Hematopoietic multipotent progenitor cell treated with erythropoietin and hydrocortisone succinate and interleukin-3 and kit ligand, for 15 days (in vitro differentiated cells): ENCODE results near the gene CREB3L2.

Experiments used
- DNase-seq: peaks from one replicate; pipeline ENCODE4 v3.0.0-alpha.2; 2015; ENCODE audit warnings: low spot score

CREB3L2 gene

DNA sequence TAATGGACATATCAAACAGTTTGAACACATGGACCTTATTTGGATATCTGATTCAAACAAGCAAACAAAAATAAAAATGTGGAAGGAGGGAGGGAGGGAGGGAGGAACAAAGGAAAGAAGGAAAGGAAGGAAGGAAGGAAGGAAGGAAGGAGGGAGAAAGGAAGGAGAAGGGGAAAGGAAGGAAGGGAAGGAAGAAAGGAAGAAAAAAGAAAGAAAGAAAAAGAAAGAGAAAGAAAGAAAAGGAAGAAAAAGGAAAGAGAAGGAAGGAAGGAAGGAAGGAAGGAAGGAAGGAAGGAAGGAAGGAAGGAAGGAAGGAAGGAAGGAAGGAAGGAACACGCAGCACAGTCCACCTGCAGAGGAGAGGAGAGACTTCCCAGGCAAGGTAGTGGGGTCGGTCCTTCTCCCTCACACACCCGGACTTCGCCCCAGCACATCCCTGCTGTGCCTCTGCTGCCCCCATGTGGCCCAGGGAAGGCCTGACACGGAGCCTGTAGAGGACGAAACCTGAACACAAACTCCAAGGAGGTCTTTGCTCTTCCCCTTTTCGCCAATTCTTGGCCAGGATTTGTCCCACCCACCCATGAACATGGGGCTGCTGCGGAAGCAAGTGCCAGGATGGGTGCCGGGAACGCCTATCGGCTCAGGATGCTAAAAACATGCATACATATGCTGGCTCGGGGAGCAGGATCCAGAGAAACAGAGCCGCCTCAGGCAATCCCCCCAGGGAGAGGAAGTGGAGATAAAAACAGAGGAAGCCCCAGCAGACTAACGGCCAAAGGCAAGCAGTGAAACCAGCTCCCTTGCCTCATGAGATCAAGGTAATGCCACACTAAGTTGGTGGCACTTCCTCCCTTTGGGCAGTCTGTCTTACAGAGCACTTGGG lies 102.8 kb downstream of the CREB3L2 start:
- peak; percentile 74 for DNase-seq

- DNase-seq = no peak
Measured at GRCh38 chr7:137895301-137896221, 106.3 kb downstream of the CREB3L2 start.

DNA sequence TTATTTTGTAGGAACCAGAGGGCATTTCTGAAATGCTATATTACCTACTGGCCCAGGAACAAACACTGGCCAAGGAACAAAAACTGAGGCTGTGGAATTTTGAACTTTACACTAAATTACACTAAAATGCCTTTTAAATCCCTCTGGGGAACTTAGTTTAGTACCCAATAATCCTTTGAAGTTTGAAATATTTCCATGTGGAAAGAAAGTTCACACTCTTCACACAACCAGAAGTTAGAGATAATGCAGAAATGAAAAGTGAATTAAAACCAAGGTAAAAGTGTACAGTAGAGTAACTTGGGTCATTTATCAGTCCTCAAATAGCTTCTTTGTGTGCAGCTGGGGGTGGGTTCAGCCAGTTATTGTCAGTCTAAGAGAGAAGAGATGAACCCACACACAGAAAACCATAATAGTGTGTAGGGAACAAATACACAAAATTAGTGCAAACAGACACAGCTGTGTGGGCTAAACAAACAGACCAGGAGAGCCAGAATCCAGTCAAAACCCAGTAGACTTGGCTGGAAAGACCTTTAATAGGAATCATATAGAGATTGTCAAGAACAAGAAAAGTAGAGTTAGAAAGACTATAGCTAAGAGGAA lies 108.6 kb downstream of the CREB3L2 start:
- no peak for DNase-seq

- no peak for DNase-seq
Measured at GRCh38 chr7:137891016-137891655, 110.8 kb downstream of the CREB3L2 start.

DNA sequence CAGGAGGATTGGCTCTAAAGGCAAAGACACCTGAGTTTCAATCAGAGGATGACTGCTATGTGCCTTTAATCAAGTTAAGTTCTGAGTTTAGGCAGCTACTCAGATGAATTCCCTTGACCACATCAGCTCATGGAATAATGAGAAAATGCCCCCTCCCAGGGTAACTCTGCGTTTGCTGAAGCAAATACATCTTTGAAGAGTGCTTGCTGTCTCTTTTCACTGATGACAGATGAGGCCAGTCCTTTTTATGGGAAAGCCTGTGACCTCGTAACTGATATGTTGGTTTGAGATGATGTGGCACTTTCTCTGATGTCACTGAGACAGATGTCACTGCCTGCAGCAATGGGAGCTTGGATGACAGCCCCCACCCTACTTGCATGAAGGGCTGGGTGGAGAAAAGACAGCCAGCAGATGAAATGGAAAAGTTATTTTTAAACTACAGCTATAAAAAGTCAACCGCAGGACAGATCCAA lies 111.4 kb downstream of the CREB3L2 start:
- no peak for DNase-seq

- no peak for DNase-seq
Measured at GRCh38 chr7:137888241-137888640, 113.6 kb downstream of the CREB3L2 start.

DNA sequence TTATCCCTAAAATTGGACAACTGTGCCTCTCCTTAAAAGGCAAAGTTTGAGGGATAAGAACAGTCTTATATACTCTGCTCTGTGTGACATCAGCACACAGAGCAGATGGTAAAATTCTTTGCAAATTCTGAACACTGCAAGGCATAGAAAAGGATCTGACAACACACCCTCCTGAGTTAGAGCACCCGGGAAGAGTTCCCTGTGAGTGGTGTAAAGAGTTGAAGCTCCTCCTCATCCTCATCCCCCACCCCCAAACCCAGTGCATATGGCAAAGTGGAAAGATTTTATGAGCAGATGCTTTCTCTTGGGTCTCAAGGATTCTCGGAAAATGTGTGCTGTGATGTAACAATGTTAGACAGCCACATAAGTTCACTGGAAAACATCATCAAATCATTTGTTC lies 115.1 kb downstream of the CREB3L2 start:
- no peak for DNase-seq

DNA sequence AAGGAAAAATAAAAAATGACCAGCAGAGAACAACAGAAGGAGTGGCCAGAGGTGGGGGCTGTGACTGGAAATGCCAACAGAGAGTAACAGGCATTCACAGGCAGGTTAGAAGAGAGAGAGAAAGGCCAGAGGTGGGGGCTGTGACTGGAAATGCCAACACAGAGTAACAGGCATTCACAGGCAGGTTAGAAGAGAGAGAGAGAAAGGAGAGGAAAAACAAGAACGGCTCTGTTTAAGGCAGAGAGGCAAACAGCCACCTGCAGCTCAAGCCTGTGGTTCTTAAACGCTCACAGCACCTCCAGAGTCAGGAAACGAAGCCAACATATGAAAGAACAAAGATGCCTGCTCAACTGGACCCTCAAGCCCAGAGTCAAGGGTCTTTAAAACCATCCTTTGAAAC lies 115.6 kb downstream of the CREB3L2 start:
- DNase-seq = no peak

DNA sequence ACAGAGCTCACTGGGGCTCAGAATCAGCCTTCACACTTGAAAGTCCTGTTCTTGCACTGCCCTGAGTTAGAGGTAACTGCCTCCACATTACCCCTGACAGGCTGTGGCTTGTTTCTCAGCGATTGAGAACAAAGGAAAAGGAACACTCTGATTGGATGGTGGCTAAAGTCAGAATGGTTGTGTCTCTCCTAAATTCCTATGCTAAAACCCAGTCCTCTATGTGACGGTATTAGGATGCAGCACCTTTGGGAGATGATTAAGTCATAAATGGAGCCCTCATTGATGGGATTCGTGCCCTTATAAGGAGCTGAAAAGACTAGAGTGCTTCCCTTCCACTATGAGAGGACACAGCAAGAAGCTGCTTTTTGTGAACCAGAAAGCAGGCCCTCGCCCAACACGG lies 116.2 kb downstream of the CREB3L2 start:
- no peak for DNase-seq

- DNase-seq = no peak
Measured at GRCh38 chr7:137882806-137883205, 119.1 kb downstream of the CREB3L2 start.

DNA sequence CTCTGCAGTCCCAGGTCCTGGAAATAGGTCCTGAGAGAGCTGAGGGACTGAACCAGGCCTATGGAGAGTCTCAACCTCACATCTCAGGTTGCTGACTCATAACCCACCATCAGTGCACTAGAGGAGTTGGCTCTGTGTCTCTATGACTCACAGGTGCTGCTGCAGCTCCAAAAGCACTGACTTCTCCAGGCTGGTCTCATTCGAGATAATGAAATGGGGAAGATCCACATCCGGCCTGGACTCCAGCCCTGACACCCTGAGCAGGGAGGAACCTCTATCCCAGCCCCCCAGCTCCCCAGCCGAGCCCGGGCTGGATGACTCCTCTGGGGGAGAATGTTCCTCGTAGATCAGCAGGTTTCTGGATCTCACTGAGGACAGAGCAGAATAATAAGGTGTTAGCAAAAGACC lies 119.6 kb downstream of the CREB3L2 start:
- no peak for DNase-seq

GRCh38 chr7:137881607-137882260 lies 120.2 kb downstream of the CREB3L2 start:
- no peak for DNase-seq

DNA sequence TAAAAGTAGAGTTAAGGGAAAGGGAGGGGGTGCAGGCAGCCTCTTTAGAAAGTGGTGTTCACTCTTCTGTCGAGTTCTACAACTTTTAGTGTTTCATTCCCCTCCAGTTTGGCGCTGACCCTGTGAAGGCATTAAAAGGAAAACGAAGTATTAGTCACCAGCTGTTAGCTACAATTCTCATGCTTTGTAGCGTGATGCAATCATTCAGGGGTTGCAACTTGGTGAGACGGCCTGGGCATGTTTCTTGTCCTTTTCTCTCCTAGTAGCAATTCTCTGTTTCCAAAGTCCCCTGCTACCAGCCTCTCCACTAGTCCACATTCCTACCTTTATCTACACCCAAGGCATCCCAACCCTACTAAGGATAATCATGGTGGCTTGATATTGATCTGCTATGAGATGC lies 121.5 kb downstream of the CREB3L2 start:
- DNase-seq = no peak

DNA sequence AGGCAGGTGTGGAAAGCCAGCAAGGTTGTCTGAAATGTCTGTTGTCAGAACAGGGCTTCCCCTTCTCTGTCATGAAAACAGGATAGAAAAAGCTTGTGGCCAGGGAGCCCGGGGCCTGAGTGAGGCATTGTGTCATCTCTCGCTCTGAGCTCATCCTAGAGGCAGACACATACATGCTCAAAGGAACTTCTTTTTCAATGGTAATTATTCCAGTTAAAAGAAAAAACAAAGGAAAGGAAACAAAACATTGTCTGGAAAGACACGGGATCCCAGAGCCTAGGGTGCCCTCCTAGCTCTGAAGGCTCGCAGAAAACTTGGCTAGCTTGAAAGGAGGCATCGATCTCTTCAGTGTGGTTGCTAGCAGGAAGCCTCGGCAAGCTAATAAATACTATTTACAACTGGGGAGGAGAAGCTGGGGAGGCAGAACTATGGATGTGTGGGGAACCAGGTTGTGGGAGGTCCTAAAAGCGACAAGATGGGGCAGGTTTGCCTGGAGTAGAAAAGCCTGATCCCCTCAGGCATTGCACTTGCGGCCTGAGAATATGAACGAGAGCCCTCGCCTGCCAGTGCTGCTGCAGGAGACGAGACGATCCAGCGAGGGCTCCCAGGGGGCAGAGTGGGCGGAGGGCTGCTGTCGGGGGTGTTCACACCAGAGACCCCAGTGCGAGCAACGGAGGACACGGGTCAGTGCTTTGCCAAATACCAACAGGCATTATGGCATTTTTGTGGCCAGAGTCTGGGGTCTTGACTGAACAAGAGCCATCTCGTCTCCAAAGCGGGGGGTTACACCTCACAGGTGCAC lies 122.3 kb downstream of the CREB3L2 start:
- no peak for DNase-seq

DNA sequence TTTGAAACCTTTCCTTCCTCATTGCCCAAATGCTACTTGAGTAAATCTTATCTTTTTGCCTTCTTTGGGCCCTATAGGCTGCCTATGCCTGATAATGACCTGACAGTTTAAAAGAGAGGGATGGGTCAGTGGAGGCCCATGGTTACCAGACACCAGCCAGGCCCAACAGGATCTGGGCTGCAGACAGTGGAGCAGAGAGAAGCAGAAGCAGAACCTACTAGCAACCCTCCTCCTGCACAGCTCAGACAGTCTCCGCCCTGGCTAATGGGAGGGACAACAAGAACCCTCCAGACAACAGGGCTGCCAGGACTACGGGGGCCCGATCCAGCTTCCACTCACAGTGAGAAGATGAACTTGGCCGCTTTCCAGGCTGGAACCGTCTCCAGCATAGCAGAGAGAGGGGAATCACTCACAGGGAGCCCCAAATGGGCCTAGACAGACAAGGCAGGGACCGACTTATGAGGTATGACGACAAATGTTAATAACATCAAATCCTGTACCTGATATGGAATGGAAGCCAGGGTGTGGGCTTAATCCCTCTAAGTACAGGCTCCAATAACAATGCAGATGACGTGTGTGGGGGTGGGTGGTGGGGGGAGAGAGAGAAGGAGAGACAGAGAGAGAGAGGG lies 123.4 kb downstream of the CREB3L2 start:
- DNase-seq = no peak

DNA sequence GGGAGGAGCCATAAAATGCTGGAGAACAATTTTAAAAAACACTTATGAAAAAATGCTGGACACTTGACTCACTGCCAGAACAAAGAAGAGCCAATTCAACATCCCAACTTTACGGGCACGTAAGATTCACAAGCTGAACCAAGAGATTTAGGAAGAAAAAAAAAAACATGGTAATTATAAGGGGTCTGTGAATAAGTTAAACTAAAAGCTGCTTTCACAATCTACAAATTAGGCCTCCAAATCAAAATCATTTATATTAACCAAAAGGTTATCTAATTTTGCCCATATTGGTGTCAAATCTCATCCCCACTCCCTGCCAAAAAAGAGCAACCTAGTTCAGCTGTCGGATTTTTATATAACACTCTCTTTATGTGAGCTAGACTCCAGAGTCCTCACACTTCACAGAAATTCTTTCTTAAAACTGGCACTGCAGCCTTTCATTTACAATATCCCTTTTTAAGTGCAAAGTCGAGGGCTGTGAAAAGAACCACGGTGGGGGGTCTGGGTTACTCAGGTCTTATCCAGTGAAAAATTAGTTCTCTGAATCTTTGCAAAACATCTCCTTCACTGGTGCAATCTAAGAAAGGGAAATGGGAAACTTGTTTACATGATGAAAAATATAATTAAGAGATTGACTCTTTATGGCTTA lies 124.7 kb downstream of the CREB3L2 start:
- no peak for DNase-seq

DNA sequence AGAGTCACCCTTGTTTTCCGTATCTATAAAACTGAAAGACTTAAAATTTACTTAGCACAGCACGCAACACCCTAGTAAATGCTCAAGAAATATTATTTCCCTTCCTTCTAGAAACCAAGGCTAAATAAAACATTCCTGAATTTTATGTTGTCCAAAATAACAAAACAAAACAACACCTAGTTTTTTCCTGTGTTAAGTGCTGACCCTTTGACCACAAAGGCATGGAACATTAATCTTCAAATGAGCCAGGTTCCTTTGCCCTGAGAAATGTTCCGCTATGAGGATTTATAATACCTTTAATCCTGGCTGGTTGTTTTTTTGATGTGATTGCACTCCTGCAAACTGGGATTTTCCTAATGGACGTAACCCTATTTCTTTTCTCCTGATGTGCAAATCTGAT lies 126.1 kb downstream of the CREB3L2 start:
- DNase-seq = no peak

GRCh38 chr7:137873979-137874777 lies 127.7 kb downstream of the CREB3L2 start:
- DNase-seq = no peak

DNA sequence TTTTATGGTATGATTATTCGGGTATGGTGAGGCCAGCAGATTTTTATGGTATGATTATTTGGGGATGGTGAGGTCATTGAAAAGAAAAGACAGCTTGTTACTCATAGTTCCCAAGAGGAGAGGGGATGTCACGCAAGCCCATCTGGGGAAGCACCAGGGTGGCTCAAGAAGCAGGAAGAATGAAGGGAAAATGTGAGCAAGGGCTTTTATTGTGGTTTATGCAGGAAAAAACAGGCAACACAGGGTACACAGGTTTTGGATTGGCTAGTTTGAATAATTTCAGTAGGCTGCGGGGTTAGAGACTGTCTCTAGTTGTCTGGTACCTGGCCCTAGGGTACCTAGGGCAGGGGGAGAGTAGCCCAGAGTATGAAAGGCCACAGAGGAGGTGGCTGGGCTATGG lies 128.4 kb downstream of the CREB3L2 start:
- no peak for DNase-seq
